ENCODE measurements around the gene AACS.

AACS gene

GRCh38 chr12:125172231-125172850 is 107.1 kb downstream of the AACS start:
- TF ChIP-seq, protein P1, sequence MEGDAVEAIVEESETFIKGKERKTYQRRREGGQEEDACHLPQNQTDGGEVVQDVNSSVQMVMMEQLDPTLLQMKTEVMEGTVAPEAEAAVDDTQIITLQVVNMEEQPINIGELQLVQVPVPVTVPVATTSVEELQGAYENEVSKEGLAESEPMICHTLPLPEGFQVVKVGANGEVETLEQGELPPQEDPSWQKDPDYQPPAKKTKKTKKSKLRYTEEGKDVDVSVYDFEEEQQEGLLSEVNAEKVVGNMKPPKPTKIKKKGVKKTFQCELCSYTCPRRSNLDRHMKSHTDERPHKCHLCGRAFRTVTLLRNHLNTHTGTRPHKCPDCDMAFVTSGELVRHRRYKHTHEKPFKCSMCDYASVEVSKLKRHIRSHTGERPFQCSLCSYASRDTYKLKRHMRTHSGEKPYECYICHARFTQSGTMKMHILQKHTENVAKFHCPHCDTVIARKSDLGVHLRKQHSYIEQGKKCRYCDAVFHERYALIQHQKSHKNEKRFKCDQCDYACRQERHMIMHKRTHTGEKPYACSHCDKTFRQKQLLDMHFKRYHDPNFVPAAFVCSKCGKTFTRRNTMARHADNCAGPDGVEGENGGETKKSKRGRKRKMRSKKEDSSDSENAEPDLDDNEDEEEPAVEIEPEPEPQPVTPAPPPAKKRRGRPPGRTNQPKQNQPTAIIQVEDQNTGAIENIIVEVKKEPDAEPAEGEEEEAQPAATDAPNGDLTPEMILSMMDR (IDR thresholded peaks at IDR 0.05; ENCODE audit: borderline replicate concordance, control extremely low read depth, extremely low read depth, insufficient read depth, missing control alignments): no peak
- DNase-seq (ENCODE audit: low spot score): no peak
- in situ Hi-C loops (cut with MboI; ENCODE audit: low sequenced_read_pairs, unreplicated experiment): no loop called here

DNA sequence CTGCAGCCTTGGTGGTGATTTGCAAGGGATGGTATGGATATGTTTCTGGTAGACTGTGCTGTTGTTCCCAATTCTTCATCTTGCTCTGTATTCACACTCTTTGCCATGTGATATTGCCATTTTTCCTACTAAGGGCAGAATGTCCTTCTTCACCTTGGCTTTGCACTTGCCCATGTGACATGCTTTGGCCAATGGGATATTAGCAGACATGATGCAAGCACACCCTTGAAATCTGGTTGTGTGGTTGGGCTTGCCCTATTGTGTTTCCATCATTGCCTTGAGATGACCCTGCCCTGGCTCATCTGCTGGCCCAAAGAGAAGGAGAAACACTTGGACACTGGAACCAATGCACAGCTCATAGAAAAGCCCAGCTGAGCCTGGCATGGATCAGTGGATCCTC is 110.3 kb downstream of the AACS start:
- in situ Hi-C loops (cut with MboI; ENCODE audit: low sequenced_read_pairs, unreplicated experiment): no loop called here
- TF ChIP-seq, protein P1 (IDR thresholded peaks at IDR 0.05; ENCODE audit: borderline replicate concordance, control extremely low read depth, extremely low read depth, insufficient read depth, missing control alignments): no peak
- DNase-seq (ENCODE audit: low spot score): no peak

GRCh38 chr12:125178222-125178621 is 113.0 kb downstream of the AACS start:
- TF ChIP-seq, protein P1 (IDR thresholded peaks at IDR 0.05; ENCODE audit: borderline replicate concordance, control extremely low read depth, extremely low read depth, insufficient read depth, missing control alignments): no peak
- in situ Hi-C loops (cut with MboI; ENCODE audit: low sequenced_read_pairs, unreplicated experiment): no loop called here
- no peak for DNase-seq (ENCODE audit: low spot score)

DNA sequence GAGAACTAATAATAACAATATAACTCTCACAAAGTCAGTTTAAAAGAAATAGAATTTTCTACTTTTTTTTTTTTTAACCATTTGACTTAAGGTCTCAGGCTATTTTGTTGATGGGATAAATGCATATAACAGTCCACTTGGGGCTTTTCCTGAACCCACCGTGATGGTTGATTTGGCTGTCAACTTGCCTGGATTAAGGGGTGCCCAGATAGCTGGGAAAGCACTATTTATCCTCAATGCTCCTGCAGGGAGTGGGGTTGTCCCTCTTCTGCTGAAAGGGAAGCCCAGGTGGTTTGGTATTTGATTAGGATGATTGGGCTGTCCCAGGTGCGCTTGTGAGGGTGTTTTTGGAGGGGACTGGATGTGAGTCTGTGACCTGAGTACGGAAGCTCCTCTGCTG is 114.9 kb downstream of the AACS start:
- no peak for DNase-seq (ENCODE audit: low spot score)
- in situ Hi-C loops (cut with MboI; ENCODE audit: low sequenced_read_pairs, unreplicated experiment): no loop called here
- TF ChIP-seq, protein P1 (IDR thresholded peaks at IDR 0.05; ENCODE audit: borderline replicate concordance, control extremely low read depth, extremely low read depth, insufficient read depth, missing control alignments): no peak

DNA sequence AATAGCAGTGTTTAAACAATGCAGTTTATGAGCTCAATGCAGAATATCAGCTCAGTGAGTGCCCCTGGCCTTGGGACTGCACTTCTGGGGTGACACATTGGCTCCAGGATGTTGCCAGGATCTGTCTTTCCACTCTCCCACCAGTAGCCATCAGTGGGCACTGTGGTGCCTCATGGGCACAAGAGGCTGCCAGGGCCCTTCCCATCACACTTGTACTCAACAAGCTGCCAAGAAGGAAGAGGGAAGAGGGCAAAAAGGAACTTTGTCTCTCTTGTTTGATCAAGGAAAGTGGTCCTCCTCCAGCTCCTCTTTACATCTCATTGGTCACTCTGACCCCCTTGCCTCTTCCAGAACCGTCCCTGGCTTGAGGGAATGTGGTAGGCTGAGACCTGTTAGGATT is 115.9 kb downstream of the AACS start:
- DNase-seq (ENCODE audit: low spot score): no peak
- TF ChIP-seq, protein P1 (IDR thresholded peaks at IDR 0.05; ENCODE audit: borderline replicate concordance, control extremely low read depth, extremely low read depth, insufficient read depth, missing control alignments): no peak
- in situ Hi-C loops (cut with MboI; ENCODE audit: low sequenced_read_pairs, unreplicated experiment): no loop called here

DNA sequence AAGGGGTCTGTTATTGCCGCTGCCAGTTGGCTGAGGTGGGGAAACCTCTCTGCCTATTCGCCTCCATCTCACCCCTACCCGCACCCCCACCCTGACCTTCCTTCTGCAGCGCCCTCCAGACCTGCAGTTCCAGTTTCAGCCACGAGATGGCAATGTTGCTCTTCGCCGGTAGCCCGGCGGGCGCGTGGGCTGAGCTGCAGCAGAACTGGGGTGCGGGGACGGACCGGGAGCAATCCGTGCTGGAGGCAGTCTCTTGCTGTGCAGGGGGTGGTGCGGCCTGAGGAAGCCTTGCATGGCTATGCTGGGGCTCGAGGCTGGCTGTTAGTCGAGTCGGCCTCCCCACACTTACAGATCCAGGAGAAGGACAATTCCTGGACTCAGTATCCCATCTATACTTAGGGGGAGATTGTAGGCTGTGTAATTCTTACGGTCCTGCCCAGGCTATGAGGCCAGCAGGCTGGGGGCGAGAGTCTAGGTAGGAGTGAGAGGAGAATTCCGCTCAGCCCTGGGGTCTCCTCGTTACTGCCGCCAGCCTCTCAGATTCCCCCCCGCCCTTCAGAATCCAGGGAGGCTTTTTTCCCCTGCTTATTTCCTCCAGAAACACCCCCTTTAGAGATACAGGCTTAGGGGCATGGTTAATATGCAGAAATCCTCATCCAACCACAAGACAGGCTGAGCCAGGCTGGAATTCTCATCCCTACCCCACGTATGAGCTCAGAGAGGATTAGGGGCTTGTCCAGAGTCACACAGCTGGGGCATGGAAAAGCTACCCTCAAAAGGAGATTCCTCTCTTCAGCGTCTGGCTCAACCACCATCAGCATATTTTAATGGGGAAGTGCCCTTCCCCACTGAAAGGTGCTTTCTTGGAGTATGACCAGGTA is 118.2 kb downstream of the AACS start:
- DNase-seq (ENCODE audit: low spot score): peak; percentile 91
- TF ChIP-seq, protein P1 (IDR thresholded peaks at IDR 0.05; ENCODE audit: borderline replicate concordance, control extremely low read depth, extremely low read depth, insufficient read depth, missing control alignments): peak; percentile 100
- in situ Hi-C loops (cut with MboI; ENCODE audit: low sequenced_read_pairs, unreplicated experiment): no loop called here
